IPS-NIHi11 (cell line): Measurements from ENCODE around the gene SEMA5A.

Experiments used
- DNase-seq: peaks from one replicate; pipeline ENCODE4 v3.0.0; 2012; ENCODE audit warnings: mixed read lengths, low spot score

SEMA5A gene

GRCh38 chr5:9105851-9106250 lies 440.0 kb downstream of the SEMA5A start:
- no peak for DNase-seq

DNA sequence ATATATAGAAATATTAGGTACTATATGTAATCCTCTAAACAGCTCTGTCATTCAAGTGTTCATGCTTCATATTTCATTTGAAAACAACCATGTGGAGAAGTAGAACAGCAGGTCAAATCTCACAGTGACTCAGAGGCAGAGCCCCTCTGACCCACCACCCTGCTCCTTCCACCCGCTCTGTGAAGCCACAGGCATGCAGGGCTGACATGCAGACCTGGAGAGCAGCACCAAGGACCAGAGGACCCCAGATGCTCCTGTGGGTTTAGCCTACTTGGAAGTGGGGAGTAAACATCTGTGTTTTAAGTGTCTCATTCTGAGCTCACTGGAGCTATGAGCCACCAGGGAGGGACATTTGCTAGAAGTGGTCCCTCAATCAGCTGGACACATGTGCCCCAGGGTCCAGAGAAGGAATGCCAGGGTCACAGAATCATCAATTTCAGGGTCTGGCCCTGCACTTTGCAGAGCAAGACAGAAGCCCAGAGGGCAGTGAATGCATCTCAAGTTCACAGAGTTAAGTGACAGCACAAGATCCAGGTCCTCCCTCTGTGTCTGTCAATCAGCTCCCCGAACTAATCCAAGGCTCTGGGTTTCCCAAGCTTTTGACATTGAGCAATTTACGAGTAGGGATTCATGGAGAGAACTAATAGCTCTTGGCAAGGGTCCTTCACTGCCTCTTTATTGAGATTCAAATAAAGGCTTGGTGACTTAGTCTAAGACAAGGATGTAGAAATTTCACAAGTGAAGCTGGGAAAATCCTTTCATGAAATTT lies 441.1 kb downstream of the SEMA5A start:
- DNase-seq: no peak

DNA sequence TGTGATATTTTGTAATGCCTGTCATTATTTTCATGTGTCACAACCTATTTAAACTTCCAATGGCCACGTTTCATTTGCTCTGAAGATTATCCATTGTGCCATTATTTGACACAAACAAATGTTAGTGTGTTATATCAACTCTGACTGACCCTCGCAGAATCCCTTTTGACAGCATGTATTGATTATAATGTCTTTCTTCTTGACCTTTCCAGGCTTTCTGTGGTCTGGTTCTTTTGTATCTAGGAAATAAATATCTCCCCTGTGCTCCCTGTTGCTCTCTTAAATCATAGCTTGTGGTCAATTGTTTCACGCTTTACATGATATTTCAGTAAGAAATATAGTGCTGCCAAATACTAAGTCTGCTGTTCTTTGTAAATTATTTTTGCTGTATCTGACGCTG lies 442.6 kb downstream of the SEMA5A start:
- DNase-seq: no peak

GRCh38 chr5:9099689-9100088 lies 446.2 kb downstream of the SEMA5A start:
- DNase-seq: no peak

- no peak for DNase-seq
Measured at GRCh38 chr5:9098990-9099389, 446.9 kb downstream of the SEMA5A start.

DNA sequence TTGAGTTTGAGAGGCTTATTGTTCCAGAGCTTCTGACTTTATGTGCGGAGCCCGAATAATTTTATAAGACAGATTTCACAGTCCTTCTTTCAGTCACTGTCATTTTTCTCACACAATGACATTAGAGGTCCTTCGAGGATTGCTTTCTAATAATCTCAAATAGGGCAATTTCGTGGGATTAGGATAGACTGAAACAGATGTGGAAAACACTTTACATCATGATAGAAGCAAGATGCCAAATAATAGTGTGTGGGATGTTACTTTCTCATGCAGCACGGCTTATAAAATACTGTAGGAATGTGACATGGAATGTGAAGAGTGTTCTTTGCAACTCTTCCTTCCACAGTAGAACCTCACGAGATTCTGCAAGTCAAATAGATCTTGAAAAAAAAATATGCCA lies 451.3 kb downstream of the SEMA5A start:
- DNase-seq: no peak

DNA sequence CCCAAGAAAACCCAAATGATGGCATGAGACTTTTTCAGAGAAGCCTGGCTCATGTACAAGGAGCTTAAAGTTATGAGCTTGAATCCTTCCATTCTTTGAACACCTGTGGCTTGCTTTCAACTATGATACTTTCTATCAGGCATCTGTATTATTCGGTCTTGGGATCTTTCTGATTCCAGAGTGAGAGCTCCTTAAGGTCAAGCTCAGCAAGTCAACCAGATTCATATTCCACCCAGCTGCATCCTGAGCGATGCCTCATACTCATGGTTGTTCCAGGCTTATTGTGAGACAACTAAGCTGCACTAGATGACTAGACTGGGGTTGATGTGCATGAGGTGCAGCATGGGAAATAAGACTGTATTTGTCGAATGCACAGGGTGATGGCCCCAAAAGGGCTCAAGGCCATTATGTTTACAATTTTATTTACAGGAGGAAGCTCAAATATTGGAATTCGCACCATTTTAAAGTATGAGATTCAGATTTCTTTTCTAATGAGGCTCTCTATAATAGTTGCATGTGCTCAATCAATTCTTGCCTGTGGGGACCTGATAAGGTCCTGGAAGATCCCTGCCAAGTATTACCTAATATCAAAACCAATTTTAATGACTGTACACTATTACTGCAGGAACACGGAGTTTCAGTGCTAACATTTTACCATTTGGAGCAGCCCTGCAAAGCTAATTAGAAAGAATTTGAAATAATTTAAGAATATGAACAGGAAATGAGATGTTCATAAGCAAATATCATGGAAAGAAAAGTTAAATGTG lies 453.8 kb downstream of the SEMA5A start:
- DNase-seq: no peak

GRCh38 chr5:9090381-9091026 lies 455.4 kb downstream of the SEMA5A start:
- DNase-seq: no peak

DNA sequence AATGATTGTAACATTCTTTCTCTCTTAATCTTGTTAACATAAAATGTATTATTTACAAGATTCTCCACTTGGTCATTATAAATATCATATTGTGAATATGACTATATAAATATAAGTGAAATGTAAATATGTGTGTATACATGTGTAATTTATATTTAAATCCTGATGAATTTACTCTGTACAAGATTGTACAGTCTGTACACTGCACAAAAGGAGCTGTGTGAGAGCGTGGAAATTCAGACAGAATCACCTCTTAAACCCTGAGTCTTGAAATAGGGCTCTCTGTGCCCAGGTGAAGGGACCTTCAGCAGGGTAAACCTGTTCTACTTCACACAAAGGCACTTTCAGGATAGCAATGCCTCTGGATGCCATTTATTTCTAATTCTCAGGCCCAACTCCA lies 456.0 kb downstream of the SEMA5A start:
- no peak for DNase-seq

GRCh38 chr5:9082996-9083395 lies 462.9 kb downstream of the SEMA5A start:
- no peak for DNase-seq

GRCh38 chr5:9072701-9073100 lies 473.2 kb downstream of the SEMA5A start:
- no peak for DNase-seq

- DNase-seq: no peak
Measured at GRCh38 chr5:9071524-9071923, 474.4 kb downstream of the SEMA5A start.

- DNase-seq: no peak
Measured at GRCh38 chr5:9071074-9071473, 474.8 kb downstream of the SEMA5A start.

- no peak for DNase-seq
Measured at GRCh38 chr5:9069650-9070049, 476.2 kb downstream of the SEMA5A start.

- DNase-seq: no peak
Measured at GRCh38 chr5:9067154-9067553, 478.7 kb downstream of the SEMA5A start.

DNA sequence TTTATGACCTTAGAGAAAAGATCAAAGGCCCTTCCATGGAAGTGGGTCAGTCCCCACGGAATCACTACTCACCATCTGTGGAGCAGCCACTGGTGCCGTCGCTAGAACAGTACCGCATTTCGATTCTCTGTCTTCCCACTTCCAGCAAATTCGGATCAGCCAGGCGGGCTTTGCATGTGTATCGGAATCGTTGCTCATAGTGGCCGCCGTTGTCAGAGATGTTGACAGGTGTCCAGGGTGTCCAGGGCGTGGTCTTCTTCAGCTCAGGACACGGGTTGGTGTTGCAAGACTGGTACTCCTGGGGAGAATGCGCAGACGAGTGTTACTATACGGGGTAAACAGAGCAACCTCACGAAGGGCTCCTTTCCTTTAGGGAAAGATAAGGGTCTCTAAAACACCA lies 479.5 kb downstream of the SEMA5A start:
- no peak for DNase-seq

DNA sequence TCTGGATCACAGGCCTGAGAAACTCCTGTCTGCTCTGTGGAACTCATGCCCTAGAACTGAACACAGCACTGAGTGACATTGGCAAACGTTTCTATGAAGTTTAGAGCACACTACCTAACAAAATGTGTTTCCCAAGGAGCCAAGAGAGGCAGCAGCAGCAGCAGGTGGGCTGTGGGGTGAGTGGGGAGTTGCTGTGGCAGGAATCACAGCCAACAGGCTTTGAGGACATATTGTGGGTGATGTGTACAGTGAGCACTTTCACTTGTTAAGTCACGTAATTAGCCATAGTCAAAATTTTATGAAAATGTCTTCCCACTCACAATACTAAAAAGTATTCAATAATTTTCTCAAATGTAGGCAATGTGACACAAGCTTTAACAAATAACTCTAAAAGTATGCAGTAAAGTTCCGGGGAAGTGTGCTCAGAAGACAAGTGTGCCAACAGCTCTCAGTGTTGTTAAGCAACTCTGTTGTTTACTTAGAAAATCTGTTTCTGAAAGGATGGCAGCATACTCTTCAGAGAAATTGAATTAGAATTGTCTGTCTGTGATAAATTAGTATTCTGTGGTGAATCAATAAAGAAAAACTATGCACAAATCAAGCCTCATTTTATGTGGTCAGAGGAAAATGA lies 482.1 kb downstream of the SEMA5A start:
- no peak for DNase-seq

GRCh38 chr5:9062873-9063272 lies 483.0 kb downstream of the SEMA5A start:
- DNase-seq: no peak

GRCh38 chr5:9059920-9060691 lies 485.8 kb downstream of the SEMA5A start:
- DNase-seq: peak; percentile 22

DNA sequence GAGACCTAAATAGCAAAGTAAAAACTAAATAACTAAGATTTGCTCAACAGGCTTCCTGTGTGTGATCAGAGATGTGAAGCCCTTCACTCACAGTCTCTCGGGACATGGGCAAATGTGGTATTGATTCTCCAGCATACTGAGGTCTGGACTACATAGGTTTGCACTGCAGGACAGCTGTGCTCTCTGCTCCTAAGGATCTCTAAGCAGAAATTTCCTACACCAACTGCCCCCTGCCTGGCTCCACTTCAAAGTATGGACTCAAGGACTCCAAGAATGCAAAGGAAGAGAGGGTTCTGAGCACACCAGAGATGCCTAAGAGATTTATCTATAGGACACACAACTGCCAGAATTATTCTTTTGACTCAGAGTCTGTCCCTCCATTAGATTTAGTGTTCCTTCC lies 487.2 kb downstream of the SEMA5A start:
- DNase-seq: no peak

- DNase-seq: no peak
Measured at GRCh38 chr5:9058161-9058560, 487.7 kb downstream of the SEMA5A start.
